GM13976 (cell line): Measurements from ENCODE around the gene CIROP.
A peak's percentile ranks its signal among the peaks of the same experiment; 100 is the strongest.

ENCODE experiments used
- DNase-seq: peaks from one replicate; pipeline ENCODE4 v3.0.0; 2012; ENCODE audit warnings: low spot score
- in situ Hi-C: fragments of 300-500 bp; cut with MboI; formaldehyde crosslinking; loops from one replicate; pipeline ENCODE4 v1.12.0; 2022; ENCODE audit warnings: low sequenced_read_pairs, mixed read lengths, inconsistent platforms; ENCODE audit not compliant: unreplicated experiment
- TF ChIP-seq, protein P1 (sequence below): IDR thresholded peaks from 2 replicates; pipeline ENCODE4 v1.5.1; 2012; ENCODE audit warnings: borderline replicate concordance, mild to moderate bottlenecking; ENCODE audit not compliant: insufficient read depth; ENCODE audit errors: extremely low read depth, missing control alignments, control extremely low read depth

The CIROP gene

DNA sequence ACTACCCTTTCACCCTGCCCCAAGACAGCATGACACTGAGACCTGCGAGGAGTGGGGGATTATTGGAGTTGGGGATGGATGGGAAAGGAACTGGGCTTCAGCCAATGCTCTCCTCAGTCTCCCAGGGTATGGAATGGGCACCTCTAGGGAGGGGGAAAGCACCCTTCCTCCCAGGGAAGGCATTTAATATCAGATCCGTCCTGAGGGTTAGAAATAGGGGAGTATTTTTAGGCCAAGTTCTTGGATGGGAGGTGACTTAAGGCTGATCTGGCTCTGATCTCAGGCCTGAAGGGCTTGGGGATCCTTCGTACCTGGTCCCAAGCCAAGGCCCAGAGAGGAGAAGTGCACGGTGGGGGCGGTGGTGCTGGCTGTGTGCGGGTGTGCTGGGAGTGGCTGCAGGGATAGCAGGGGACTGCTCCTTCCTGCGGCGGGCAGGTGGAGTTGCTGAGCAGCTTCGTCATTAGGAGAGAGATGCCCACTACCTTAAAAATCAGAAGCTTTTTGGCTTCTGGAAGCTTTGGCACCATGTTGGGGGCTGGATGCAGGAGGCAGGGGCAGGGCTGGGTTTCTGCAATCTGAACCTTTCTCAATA is 21.2 kb upstream of the CIROP start:
- DNase-seq, result no peak
- TF ChIP-seq, protein P1, sequence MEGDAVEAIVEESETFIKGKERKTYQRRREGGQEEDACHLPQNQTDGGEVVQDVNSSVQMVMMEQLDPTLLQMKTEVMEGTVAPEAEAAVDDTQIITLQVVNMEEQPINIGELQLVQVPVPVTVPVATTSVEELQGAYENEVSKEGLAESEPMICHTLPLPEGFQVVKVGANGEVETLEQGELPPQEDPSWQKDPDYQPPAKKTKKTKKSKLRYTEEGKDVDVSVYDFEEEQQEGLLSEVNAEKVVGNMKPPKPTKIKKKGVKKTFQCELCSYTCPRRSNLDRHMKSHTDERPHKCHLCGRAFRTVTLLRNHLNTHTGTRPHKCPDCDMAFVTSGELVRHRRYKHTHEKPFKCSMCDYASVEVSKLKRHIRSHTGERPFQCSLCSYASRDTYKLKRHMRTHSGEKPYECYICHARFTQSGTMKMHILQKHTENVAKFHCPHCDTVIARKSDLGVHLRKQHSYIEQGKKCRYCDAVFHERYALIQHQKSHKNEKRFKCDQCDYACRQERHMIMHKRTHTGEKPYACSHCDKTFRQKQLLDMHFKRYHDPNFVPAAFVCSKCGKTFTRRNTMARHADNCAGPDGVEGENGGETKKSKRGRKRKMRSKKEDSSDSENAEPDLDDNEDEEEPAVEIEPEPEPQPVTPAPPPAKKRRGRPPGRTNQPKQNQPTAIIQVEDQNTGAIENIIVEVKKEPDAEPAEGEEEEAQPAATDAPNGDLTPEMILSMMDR, result no peak
- in situ Hi-C loops, result loop anchor here (10.0 kb wide), 2 partner anchors 59 to 169 kb away; partner anchors contain the start of gene SLC7A8

DNA sequence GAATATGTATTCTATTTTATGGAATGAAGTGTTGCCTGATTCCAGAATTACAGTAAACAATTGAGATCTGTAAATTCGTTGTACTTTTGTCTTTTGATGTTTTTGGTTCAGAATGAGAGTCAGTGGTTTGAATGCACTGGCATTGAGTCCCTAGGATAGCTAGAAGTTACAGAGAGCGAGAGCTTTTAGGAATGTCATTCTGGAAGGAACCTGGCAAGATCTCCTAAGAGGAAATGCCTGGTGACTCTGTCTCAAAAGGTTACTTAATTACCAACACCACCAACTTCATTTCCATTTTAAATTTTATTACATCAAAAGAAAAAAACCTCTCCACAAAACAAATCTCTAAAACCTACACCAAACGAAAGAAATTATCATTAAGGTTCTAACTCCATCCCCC is 20.2 kb upstream of the CIROP start:
- in situ Hi-C loops, result loop anchor here (10.0 kb wide), 2 partner anchors 60 to 170 kb away; partner anchors contain the start of gene SLC7A8
- DNase-seq, result no peak
- TF ChIP-seq, protein P1, result no peak

DNA sequence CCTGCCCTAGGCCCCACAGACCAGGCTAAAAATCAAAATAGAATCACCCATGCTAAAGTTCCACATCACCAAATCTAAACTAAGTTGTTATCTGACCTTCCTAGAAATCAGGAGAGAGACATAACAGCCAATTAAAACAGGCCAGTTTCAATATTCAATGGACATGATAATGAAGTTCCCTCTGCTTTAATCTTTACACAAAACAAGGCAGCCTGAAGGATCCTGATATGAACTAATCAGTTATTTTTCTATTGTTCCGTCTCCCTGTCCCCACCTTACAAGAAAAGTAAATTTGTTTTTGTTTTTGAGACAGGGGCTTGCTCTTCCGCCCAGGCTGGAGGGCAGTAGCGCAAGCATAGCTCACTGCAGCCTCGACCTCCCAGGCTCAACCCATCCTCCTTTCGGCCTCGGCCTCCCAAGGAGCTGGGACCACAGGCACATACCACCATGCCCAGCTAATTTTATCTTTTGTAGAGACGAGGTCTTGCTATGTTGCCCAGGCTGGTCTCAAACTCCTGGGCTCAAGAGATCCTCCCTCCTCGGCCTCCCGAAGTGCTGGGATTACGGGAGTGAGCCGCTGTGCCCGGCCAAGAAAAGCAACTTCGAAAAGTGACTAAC is 19.7 kb upstream of the CIROP start:
- TF ChIP-seq, protein P1, result no peak
- no peak for DNase-seq
- in situ Hi-C loops, result loop anchor here (10.0 kb wide), 2 partner anchors 60 to 170 kb away; partner anchors contain the start of gene SLC7A8

DNA sequence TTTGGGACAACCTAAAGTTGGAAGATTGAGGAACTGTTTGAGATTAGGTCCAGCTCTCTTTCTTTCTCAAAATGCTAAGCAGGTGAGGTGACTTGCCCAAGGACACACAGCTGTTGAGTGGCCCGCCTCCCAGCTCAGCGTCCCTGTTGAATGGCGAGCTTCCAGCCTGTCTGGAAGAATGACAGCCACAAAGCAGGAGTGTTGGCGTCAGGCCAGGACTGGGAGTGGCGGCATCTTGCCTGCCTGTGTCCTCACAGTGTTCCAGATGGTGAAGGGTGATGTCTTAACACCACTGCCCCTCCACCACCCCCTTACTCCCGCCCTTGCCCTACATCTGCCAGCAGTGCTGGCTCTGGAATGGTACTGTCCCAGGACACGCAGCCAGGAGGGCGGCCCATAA is 18.6 kb upstream of the CIROP start:
- TF ChIP-seq, protein P1, result no peak
- no peak for DNase-seq

DNA sequence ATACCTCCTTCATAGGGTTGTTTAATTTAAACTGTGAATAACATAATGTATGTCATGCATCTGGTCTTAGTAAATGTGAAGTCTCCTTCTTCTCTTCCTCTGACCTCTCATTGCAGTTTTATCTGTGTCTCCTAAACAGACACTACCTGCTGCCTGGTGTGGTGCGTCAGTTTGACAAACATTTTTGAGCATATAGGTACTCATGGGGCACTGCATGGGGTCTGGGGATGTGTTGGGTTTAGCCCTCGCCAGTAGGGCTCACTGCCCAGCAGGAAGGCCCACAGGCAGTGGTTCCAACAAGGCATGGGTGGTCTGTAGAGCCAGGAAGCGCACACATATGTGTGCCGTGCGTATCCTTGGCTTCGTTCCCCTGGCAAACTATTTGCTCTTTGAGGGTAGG is 17.3 kb upstream of the CIROP start:
- in situ Hi-C loops, result loop anchor here (10.0 kb wide), 2 partner anchors 63 to 173 kb away; partner anchors contain the start of gene SLC7A8
- no peak for DNase-seq

More for the DNA sequence above, 18.6 kb upstream of the CIROP start:
- in situ Hi-C loops, result loop anchor here (10.0 kb wide), 2 partner anchors 61 to 171 kb away; partner anchors contain the start of gene SLC7A8

DNA sequence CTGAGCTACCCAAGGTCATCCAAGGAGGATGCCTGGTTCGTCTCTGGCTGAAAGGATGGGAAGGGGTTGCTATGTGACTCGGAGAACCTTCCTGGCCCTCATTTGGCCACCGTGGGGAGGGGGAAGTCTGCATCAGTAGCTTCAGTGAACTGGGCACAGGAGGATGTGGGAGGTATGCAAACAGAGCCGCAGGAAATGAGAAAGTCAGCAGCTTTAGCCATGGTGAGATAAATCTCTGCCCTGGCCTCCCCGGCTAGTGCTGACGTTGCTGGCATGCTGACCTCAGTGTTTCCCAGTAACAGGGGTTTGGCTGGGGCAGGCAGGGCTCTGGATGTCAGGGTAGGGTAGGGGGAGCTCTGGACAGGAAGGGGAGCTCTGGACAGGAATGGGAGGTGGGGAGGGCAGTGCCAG is 16.6 kb upstream of the CIROP start:
- peak; percentile 55 for DNase-seq
- TF ChIP-seq, protein P1, result no peak
- in situ Hi-C loops, result loop anchor here (10.0 kb wide), 2 partner anchors 63 to 173 kb away; partner anchors contain the start of gene SLC7A8

More for the DNA sequence above, 17.3 kb upstream of the CIROP start:
- TF ChIP-seq, protein P1, result no peak
